Measurements from ENCODE around the gene GUCY1B1.

DNA sequence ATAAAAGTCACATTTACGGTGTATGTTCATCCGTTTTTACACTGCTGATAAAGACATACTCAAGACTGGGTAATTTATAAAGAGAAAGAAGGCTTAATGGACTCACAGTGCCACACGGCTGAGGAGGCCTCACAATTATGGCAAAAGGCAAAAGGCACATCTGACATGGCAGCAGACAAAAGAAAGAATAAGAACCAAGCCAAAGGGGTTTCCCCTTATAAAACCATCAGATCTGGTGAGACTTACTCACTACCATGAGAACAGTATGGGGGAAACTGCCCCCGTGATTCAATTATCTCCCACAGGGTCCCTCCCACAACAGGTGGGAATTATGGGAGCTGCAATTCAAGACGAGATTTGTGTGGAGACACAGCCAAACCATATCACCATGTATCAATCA, 7.3 kb upstream of the GUCY1B1 start:
- TF ChIP-seq, protein P1, sequence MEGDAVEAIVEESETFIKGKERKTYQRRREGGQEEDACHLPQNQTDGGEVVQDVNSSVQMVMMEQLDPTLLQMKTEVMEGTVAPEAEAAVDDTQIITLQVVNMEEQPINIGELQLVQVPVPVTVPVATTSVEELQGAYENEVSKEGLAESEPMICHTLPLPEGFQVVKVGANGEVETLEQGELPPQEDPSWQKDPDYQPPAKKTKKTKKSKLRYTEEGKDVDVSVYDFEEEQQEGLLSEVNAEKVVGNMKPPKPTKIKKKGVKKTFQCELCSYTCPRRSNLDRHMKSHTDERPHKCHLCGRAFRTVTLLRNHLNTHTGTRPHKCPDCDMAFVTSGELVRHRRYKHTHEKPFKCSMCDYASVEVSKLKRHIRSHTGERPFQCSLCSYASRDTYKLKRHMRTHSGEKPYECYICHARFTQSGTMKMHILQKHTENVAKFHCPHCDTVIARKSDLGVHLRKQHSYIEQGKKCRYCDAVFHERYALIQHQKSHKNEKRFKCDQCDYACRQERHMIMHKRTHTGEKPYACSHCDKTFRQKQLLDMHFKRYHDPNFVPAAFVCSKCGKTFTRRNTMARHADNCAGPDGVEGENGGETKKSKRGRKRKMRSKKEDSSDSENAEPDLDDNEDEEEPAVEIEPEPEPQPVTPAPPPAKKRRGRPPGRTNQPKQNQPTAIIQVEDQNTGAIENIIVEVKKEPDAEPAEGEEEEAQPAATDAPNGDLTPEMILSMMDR (IDR thresholded peaks at IDR 0.05) = no peak
- TF ChIP-seq POLR2AphosphoS5 (IDR thresholded peaks at IDR 0.05) = no peak
- TF ChIP-seq POLR2A (IDR thresholded peaks at IDR 0.05) = no peak
- no peak for TF ChIP-seq EP300 (IDR thresholded peaks at IDR 0.05)
